Dermis microvascular lymphatic vessel endothelial cell (primary cell): ENCODE results near the gene CMTM8. TPM values are rescaled to one million over a fixed set of nuclear protein-coding genes. Genes with fewer than 3 reads are reported as not detected.

Experiments
- DNase-seq, 2 donors: peaks; one replicate each; pipeline versions ENCODE4 v3.0.0 to v3.0.0-alpha.2; 2010; ENCODE audit warnings: low read depth in 2 of 2
- total RNA-seq: library from RNA; depleted of rRNA; stranded (reverse); fragments of >200 nt; gene quantifications from 2 replicates; pipeline ENCODE4 v1.2.1, GENCODE V29; 2014

The CMTM8 gene
- total RNA-seq, 1 donor from 2014 or later, result 1.7 TPM

DNA sequence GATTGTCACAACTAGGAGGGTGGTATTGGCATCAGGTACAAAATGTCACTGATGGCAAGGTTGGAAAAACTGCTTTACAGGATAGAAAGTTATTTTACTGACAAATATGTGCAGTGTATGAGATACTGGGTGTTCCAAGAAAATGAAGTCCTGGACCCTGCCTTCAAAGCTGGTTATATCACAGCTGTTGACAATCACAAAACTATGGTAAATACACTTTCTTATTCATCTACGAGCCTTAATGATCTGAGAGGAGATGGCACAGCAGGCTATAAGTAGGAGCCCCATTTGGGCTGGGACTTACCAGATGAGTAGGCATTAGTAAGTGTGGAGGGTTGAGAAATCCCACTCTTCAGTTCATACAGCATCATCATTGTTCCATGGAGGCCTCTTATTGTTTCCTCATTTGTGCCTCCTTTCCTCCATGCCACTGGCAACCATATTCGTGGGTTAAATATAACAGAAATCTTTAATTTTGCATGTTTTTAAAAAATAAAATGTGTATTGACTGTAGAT, 66.9 kb downstream of the CMTM8 start:
- no peak for DNase-seq

DNA sequence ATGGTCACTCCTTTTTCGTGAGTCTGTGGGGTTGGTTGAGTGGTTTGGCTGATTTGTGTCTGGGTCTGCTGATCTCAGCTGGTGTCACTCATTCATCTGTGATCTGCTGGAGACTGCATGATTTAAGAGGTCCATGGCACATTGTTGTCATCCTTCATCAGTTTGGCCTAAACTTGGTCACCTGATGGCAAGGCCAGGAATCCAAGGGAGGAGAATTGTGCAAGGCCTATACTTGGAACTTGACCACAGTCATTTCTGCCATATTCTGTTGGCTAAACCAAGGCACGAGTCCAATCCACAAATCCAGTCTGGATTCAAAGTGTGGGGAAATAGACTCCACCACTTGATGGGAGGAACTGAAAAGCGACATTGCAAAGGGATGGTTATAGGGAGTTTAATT, 67.6 kb downstream of the CMTM8 start:
- no peak for DNase-seq

DNA sequence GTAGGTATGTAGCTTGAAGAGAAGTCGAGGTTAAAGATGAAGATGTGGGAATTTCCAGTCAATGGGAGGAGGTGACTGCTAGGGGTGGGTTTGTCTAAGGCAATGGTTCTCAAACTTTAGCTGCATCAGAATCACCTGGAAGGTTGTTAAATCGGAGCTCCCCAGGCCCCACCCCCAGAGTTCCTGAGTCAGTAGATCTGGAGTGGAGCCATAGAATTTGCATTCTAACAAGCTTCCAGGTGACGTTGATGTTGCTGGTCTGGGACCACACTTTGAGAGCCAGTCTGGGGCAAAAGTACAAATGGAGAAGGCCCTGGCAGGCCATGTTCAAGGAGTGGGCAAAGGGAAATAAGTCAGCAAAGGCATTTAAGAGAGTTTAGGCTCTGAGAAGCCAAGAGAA, 69.1 kb downstream of the CMTM8 start:
- no peak for DNase-seq

DNA sequence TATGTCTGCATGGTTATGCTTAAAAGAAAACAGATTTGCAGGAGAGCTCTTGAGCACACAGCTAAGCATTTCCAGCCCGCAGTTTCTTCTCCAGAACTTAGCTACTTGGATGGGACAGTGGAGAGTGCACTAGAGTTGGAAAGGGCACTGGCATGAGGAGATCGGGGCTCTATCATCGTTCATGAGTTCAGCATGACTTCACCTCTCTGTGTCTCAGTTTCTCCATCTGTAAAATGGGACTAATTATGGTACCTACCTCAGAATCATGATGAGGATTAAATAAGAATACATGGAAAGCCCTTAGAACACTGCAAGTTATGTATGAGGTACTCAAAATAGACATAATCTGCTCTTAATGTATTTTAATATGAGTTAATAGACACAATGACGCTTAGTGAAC, 69.9 kb downstream of the CMTM8 start:
- no peak for DNase-seq

DNA sequence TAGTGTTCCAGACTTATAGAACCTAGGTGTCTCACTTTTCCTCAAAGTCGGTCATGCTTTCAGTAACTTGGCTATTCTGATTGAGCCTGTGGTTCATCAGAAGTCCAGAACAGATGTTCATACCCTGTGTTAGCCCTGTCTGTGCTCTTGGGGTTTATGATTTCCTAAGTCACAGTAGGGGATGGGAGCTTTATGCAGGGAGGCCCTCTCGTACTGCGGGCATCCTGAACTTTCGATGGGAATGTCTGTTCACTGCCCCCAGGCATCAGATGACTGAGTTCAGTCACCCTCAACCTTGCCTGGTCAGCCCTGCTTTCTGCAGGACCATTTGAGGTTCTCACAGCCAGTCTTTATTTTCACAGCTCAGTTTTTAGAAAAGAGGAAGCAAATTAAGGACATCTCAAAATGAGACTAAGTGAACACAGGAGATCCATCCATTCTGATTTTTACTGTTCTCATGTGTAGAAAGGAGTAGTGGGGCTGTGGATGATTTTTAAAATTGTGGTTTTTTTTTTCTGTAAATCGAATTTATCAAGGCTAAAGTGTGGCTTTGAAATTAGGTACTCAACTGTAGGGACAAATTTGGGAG, 71.3 kb downstream of the CMTM8 start:
- DNase-seq, result no peak

DNA sequence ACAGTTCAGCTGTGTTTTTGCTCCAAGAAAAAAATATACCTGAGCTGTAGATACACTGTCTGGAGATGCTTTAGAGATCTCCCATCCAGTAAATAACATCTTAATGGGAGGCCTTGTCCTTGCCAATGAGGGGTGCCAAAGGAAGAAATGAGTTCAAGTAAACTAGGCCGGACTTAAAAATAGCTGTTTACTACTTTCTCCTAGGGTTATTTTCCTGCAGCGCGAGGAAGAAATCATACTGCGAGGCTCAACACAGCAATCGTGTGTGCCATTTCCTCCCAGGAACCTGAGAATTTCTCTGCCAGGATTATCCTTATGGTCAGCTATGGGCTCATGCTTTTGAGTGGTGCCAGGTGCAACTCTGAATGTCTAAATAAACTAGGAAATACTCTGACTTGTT, 71.9 kb downstream of the CMTM8 start:
- DNase-seq, result peak in 1 of 2 donors; percentile 19

DNA sequence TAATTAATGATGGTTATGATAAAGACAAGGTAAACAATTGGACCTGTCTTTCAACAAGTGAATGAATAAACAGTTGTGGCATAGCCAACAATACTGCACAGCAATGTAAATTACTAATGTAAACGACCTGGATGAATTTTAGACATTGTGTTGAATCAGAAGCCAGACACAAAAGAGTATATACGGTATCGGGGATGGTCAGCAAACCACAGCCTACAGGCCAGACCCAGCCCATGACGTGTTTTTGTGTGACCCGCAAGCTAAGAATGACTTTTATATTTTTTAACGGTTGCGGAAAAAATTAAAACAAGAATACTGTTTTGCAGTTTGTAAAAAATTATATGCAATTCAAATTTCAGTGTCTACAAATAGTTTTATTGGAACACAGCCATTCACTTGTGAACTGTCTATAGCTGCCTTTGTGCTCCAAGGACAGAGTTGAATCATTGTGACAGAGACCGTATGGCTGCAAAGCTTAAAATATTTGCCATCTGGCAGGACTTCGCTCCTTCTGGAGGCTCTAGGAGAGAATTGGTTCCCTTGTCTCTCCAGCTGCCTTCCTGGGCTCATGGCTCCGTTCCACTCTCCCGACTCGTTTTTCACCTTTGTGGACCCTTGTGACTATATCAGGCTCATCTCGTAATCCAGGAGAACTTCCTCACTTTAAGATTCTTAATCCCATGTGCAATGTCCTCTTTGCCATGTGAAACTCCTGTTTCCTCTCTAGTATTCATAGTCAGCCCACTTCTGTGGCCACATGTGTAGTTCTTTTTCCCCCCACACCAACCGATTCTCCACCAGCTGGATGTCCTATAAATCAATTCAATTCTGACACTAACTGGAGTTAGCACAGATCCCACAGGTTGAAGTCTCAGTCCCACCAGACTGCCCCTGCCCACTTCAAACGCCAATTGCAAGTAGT, 72.7 kb downstream of the CMTM8 start:
- DNase-seq, result no peak

DNA sequence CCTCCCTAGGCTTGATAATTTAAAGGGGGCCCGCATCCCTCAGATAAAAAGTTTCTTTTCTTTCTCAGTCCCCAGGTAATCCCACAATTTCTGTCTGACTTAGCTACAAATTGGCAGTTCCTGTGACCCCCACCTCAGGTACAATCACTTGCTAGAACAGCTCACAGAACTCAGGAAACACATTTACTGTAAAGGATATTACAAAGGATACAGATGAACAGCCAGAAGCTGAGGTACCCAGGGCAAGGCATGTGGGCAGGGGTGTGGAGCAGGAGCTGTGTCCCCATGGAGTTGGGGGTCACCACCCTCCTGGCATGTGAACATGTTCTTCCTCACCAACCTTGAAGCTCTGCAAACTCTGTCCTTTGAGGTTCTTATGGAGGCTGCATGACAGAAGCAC, 73.8 kb downstream of the CMTM8 start:
- peak in 1 of 2 donors; percentile 36 for DNase-seq

DNA sequence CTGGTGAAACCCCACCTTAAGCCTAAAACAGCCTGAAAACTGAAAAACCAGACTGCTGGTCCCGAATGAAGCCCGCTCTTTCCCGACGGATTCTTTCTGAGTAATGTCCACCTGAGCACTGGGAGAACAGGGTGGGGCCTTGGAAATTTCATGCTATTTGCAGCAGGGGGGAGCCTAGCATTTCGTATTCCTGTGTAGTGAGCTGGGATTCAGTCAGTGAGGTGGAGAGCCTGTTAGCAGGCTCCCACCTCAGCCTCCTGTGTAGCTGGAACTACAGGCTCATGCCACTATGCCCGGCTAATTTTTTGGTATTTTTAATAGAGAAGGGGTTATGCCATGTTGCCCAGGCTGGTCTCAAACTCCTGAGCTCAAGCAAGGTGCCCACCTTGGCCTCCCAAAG, 74.7 kb downstream of the CMTM8 start:
- DNase-seq, result no peak

DNA sequence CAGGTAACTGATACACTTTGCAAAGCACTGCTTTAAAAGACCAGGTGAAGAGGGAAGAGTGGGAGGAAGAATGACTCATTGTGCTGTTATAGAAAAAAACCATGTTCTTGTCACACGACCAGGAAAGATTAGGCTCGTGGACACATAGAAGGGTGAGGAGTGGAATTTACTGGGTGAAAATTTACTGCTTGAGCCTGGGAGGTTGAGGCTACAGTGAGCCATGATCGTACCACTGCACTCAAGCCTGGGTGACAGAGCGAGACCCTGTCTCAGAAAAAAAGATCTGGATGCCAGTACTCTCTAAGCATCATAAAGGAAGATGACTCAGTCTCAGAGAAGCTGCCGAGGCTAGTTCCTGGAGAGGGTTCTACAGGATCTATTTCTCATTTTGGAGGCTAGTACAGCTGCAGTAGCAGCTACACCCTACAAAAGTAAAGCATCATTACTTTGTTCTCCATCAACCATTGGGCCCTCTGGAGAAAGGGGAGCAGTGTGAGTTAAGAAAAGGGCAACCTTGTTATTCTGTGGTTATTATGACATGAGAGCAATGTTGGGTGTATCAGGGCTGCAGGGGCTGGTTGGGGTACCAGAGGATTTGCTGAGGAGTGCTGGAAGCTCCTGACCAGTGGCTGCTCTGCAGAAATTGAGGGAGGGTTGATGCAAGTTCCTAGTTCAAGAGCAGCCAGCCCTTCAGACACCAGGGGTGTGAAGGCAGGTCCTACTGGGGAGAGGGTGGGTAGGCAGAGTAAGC, 75.4 kb downstream of the CMTM8 start:
- DNase-seq, result peak in 1 of 2 donors; percentile 51

DNA sequence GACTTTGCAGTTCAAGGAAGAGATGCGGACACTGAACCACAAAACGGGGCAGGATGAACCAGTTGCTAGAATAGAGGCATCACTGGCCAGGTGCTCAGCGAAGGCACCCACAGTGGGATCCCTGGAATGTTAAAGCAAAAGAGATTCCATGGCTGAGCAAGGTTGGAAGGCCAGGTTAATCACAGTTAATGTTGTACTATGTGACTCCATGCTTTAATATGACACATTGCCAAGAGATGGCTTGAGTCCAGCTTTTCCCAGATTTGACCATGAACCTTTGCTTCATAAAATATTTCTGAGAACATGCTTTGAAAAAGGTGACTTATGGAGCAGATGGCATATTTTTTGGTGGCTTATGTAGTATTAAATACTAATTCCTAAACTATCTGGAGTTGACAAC, 77.0 kb downstream of the CMTM8 start:
- DNase-seq, result no peak

DNA sequence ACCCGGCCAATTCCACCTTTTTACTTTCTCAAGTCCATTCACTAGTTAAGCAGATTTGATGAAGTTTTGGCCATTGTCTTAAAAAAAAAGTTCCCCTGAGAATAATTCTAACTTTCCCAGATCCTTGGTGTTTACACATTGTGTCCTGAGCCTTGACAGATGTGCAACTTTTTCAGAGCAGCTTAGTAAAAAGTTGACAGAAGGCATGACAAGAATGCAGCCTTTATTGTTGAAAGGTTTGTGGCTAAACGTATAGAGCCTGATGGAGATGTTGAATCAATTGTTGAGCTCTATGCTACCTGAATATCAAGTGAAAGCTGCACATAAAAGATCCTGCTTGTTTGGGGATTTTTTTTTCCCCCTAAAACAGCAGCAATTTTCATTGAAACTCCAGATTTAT, 77.8 kb downstream of the CMTM8 start:
- no peak for DNase-seq

DNA sequence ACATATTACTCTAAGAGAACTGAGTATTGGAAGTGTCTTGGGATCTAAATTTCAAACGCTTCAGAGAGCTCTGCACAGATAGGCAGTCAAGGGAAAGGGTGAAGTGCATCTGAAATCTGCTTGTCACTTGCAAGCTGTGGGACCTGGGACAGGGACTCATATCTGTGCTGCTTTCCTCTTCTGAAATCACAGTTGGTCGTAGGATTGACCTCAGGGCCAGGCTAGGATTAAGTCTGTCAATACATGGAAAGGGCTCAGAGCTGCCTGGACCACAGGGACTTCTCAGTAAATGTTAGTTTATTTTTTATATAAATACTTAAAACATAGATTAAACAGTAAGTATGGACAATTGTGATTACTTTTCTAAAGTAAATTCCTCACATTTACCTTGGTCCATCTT, 78.5 kb downstream of the CMTM8 start:
- no peak for DNase-seq

DNA sequence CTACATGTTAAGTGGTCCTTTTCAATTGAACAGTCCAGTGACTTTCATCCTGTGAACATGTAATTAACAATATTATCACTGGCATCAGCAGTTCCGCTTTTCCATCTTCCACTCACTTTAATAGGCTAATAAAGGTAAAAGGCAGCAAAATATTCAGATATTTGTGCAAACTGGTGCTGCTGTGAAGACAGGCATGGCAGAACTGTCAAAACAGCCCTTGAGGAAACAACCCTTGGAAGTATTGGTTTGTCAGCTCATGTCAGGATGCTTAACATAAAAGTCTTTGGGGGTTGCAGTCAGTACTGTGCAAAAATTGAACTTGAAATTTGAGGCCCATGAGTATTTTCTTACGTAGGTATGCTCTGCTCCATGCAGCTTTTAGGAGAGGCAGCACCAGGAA, 81.1 kb downstream of the CMTM8 start:
- no peak for DNase-seq

DNA sequence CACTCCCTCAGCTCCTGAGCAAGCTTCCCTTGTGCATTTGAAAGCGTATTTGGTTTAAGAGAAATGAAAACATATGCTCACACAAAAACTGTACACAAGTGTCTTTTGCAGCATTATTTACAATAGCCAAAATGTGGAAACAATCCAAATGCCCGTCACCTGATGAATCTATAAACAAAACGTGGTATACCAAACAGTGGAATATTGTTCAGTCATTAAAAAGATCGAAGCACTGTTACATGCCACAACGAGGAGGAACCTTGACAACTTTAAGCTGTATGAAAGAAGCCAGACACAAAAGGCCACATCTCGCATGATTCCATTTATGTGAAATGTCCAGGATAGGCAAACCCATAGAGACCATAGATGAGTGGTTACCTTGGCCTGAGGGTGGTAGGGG, 81.6 kb downstream of the CMTM8 start:
- DNase-seq, result no peak

DNA sequence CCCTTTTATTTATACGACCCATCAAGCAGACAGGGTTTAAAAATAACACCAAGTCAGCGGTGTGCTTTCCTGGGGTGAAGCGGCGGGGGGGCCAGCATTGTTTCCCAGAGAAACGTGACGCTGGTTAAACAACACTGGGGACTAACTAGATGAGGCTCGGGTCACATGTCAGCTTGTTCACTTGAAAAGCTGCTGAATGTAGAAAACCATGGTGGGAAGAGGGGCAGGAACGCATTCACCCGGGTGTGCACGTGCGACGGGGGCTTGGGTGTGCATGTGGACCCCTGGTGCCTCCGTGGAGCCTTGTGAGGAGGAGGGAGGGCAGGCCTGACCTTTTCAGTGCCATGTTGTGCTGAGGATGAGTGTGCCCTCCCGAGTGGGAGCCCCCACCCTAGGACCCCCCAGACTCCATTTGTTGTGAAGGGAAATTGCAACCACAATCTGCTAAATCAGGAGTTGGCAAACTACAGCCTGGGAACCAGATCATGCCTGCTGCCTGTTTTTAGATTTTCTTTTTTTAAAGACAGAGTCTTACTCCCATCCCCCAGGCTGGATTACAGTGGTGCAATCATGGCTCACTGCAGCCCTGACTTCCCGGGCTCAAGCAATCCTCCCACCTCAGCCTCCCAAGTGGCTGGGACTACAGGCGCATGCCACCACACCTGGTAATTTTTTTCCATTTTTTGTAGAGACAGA, 82.8 kb downstream of the CMTM8 start:
- DNase-seq, result peak; percentile 22 to 86

DNA sequence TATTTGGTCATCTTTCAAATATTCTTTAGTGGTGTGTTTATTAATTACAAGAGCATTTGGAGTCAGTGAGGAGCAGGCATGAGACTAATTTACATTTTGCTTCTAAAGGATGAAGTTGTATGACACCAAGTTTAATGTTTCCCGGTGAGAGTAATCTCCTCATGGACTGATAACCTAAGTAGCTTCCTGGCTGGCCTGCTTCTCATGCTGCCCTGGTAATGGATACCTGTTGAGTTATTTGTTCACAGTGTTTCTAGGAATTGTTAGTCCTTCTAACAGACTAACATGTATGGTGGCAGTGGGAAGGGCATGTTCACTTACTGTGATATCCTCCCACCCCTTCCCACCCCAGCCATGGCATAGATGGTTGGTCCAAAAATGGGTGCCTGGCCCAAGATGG, 83.8 kb downstream of the CMTM8 start:
- no peak for DNase-seq

DNA sequence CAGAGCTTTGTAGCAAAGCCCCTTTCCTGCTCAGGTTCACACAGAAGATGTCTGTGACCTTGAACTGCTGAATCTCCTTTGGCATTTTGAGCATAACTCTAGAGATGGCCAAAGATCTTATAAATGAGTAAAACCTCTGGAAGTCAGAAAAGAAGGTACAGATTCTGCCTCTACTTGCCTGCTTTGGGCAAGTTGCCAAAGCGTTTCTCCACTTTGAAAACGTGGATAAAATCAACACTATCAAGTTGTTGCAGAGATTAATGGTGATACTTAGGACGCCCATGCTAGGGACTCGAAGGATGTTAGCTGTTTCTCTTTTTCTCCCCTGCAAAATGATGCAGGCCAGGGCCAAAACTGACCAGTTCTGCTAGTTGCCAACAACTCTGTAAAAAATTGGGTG, 85.1 kb downstream of the CMTM8 start:
- DNase-seq, result no peak

DNA sequence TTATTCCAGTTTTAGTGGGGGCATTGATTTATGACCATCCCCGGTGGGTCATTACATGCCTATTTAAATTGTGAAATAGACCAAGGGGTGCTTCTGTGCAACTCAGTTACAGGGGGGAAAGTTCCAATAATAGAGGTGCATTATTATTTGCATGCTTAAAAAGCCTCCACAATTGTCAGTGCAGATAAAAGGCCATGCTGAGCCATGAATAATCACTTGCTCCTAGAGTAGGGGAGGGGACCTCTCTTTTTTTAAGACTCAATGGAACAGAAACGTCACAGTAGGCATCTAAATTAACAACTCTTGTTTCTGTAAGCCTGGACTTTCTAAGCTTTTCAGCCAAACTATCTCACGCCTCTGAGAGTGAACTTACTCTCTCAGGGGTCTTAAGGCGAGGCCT, 86.7 kb downstream of the CMTM8 start:
- DNase-seq, result no peak

DNA sequence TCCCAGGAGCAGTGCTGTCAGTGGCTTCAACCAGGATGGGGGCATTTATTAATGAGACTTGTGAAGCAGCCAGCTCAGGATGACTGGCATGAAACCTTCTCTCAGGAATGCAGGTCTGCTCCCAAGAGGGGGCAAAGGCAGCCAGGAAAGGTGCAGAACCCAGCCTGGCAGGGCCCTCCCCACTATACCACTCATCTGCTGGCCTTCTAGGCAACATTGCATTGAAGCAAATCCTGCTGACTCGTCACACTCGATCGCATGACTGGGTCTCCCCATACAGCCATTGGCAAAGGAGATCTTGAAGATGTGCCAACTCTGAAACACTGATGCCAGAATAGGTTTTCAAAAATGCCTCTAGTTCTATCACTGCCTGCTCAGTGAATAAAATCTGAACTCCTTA, 87.4 kb downstream of the CMTM8 start:
- peak in 1 of 2 donors; percentile 12 for DNase-seq

DNA sequence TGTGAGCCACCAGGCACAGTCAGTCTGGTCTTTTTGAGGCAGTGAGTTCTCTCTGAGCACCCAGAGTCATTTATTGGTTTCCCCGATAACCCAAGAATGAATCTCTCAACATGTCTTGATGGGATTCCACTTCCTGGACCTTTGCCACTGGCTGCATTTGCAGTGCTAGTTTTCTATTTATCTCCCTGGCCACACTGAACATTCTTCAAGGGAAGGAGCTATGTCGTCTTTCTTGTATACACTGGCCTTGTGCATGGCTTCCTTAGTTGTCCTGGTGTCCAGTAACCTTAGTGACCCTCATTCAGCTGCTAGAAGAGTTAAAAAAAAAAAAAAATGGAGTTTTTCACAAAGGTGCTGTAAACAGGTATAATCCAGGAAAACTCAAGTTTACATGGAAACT, 88.3 kb downstream of the CMTM8 start:
- DNase-seq, result peak in 1 of 2 donors; percentile 51

DNA sequence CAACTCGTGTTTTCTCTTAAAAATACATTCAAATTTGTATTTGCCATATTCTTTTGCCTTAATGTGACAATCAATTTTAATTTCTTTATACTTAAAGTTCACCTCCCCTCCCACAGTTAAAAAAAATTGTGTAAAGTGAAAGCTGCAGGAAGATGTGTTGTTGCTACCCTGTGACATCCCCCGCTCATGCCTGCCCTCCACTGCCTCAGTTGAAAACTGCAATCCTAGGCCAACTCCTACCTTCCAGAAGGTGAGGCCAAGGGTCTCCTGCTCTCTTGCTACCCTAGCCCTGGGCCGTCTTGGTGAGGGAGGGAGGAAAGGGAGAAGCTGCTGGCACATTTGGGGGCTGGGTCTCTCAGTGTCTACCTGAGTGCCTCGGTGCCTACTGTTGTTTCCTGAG, 96.2 kb downstream of the CMTM8 start:
- no peak for DNase-seq
